Measurements from ENCODE around the gene CORIN.
"Not testable (repeated sequence)": the region's sequence is repeated elsewhere in the genome, so short reads cannot be mapped to it uniquely, and the experiment has no call there.

Gene CORIN

DNA sequence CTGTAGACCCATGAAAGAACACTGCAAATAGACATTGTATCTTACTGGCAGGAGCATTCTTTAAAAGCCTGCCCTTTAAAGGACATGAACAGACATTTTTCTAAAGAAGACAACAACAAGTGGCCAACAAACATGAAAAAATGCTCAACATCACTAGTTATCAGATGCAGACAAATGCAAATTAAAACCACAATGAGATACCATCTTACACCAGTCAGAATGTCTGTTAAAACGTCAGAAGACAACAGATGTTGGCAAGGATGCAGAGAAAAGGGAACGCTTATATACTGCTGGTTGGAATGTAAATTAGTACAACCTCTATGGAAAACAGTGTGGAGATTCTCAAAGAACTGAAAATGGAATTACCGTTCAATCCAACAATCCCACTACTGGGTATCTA, 275.6 kb downstream of the CORIN start:
- no peak for DNase-seq (ENCODE audit: low read depth)

- DNase-seq (ENCODE audit: low read depth), result no peak
These were observed 276.5 kb downstream of the CORIN start for GRCh38 chr4:47561331-47561730.

DNA sequence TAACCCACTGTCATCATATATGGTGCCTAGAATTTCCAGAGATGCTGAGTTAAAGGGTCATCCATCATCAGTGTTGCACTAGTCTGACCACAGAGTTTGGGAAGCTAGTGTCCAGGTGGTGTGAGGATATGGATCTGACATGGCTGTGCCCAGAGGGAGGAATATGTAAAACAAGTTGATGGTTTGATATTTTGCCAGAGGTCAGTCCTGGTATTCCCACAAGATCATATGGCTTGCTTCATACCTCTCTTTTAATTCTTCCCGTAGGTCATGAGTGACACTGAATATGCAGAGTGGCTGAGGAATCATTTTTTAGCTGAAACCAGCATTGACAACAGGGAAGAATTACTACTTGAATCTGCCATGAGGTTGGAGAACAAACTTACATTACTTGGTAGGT, 277.2 kb downstream of the CORIN start:
- DNase-seq (ENCODE audit: low read depth), result no peak

- DNase-seq (ENCODE audit: low read depth), result no peak
These were observed 280.6 kb downstream of the CORIN start for GRCh38 chr4:47557255-47557654.

- not testable (repeated sequence) for DNase-seq (ENCODE audit: low read depth)
These were observed 281.9 kb downstream of the CORIN start for GRCh38 chr4:47555920-47556319.

DNA sequence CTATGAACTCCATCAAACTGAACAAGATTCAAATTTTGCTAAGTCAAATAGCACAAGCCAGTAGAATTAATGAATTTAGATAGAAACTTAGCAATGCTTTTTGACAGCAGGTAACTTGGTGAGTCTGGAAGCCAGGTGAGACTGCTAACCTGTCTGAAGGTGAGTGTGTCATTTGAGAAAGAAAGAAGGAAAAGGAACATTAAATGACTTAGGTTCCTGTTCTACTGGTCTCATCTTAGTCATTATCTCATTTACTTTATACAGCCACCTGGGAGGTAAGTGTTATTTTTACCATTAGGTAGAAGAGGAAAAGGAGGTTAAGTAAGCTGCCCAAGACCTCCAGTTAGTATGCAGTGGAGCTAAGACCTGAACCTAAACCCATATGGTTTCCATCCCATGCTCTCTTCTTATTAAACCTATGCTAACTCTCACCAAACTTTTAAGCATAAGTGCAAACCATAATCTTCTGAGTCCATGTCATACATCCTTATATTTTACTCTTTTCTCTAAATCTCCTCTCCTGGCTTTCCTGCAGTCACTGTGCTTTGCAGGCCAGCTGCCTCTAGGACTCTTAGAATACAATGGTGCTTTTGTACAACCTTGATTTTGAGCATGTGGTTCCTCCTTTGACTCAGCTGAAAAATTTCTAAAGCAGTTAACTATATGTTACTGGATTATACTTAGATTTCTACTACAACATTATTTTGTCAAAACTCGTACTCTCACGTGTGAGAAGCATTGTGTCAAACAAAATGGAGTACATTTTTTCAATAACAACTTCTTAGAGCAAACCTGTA, 284.3 kb downstream of the CORIN start:
- DNase-seq (ENCODE audit: low read depth), result no peak

GRCh38 chr4:47551682-47552081, 286.2 kb downstream of the CORIN start:
- DNase-seq (ENCODE audit: low read depth), result no peak

DNA sequence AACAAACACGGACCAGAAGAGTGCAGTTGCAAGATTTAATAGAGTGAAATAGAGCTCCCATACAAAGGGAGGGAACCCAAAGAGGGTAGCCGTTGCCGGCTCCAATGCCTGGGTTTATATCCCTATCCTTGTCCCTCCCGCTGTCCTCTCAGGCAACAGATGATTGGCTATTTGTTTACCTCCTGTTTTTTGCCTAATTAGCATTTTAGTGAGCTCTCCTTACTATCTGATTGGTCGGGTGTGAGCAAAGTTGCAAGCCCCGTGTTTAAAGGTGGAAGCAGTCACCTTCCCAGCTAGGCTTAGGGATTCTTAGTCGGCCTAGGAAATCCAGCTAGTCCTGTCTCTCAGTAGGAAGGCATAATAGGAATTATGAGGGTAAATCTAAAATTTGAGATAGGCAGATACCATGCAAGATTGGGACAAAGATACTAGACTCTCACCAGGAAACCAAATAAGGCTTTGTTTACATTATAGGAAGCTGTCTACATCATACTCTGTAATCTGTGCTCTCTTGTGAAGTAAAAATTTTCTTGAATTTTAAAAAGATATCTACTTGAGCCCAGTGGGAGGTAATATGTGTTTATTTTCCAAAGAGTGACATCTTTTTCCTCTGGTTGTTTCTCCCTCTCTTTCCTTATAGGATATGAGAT, 286.8 kb downstream of the CORIN start:
- no peak for DNase-seq (ENCODE audit: low read depth)

DNA sequence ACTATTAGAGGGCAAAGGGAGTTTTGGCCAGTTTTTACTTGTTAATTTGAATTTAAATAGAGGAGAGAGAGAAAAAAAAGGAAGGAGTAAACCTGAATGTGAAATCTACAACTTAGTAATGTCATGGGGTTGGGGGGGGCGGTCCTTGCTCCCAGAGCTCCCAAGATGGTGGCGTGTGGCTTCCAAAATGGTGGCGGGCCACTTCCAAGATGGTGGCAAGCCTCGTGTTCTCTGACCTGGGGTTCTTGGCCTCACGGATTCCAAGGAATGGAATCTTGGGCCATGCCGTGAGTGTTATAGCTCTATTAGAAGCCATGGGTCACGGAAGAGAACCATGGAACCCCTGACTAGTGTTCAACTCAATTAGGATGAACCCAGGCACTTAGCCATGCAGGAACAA, 287.5 kb downstream of the CORIN start:
- not testable (repeated sequence) for DNase-seq (ENCODE audit: low read depth)
